Glutamatergic neuron (in vitro differentiated cells): ENCODE data around the gene RBM27. TPM values are rescaled to one million over a fixed set of nuclear protein-coding genes. Genes with fewer than 3 reads are reported as not detected.
"Not testable (repeated sequence)": the region's sequence is repeated elsewhere in the genome, so short reads cannot be mapped to it uniquely, and the experiment has no call there.

Experiments used
- DNase-seq: peaks from one replicate; pipeline ENCODE4 v3.0.0; 2022
- H3K27ac Mint-ChIP-seq: one replicate; pipeline ENCODE4 v1.8.0; 2020; ENCODE audit warnings: mild to moderate bottlenecking, mixed read lengths, inconsistent platforms; ENCODE audit not compliant: unreplicated experiment
- H3K27me3 Mint-ChIP-seq: one replicate; pipeline ENCODE4 v1.8.0; 2020; ENCODE audit warnings: mild to moderate bottlenecking, moderate library complexity, mixed read lengths, inconsistent platforms; ENCODE audit not compliant: unreplicated experiment
- H3K36me3 Mint-ChIP-seq: one replicate; pipeline ENCODE4 v1.8.0; 2020; ENCODE audit warnings: mild to moderate bottlenecking, mixed read lengths, inconsistent platforms; ENCODE audit not compliant: unreplicated experiment
- H3K4me1 Mint-ChIP-seq: one replicate; pipeline ENCODE4 v1.8.0; 2020; ENCODE audit warnings: mild to moderate bottlenecking, low read depth, mixed read lengths, inconsistent platforms; ENCODE audit not compliant: unreplicated experiment
- H3K4me3 Mint-ChIP-seq: one replicate; pipeline ENCODE4 v1.8.0; 2020; ENCODE audit warnings: mild to moderate bottlenecking, mixed read lengths, inconsistent platforms; ENCODE audit not compliant: unreplicated experiment
- H3K9me3 Mint-ChIP-seq: one replicate; pipeline ENCODE4 v1.8.0; 2020; ENCODE audit warnings: mild to moderate bottlenecking, moderate library complexity, mixed read lengths, inconsistent platforms; ENCODE audit not compliant: unreplicated experiment
- total RNA-seq: library from RNA; stranded (reverse); fragmentation: NEBNext Ultra II Directional; extraction: Animal tissue kit (Norgen Biotek cat#: 25700); gene quantifications from one replicate; pipeline ENCODE4 v1.2.1, GENCODE V29; 2021; ENCODE audit not compliant: unreplicated experiment
- TF ChIP-seq, protein P1 (sequence below): fragments of 200-600 bp; sonication (generic); IDR thresholded peaks from one replicate; pipeline ENCODE4 v1.5.0; 2021; ENCODE audit not compliant: partially characterized antibody, unreplicated experiment

The RBM27 gene
- total RNA-seq, 1 donor from 2014 or later: 20.8 TPM

DNA sequence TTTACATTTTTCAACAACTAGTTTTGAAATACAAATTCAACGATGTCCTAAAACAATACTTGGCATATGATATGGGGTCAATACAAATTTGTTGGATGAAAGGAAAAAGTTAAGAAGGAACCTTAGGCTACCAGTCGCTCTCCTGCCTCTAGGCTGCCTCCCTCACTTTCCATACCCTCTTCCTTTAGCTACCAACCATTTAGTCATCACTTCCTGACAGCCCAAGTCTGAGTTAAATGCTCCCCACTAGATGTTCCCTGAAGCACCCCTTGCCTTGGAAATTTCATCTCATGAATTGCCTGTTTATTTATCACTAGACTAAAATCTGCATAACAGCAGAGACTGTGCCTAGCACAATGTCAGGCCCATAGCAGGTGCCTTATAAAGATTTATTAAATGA, 18.2 kb upstream of the RBM27 start:
- Mint-ChIP-seq H3K27me3 (no peaks in the 10 kb centered on the region), H3K4me1 (no peaks in the 10 kb centered on the region), H3K4me3 (no peak overlapping the region), H3K9me3 (peaks cover 4% of the 10 kb centered on the region), H3K27ac (no peak overlapping the region), H3K36me3 (no peaks in the 10 kb centered on the region)
- TF ChIP-seq, protein P1, sequence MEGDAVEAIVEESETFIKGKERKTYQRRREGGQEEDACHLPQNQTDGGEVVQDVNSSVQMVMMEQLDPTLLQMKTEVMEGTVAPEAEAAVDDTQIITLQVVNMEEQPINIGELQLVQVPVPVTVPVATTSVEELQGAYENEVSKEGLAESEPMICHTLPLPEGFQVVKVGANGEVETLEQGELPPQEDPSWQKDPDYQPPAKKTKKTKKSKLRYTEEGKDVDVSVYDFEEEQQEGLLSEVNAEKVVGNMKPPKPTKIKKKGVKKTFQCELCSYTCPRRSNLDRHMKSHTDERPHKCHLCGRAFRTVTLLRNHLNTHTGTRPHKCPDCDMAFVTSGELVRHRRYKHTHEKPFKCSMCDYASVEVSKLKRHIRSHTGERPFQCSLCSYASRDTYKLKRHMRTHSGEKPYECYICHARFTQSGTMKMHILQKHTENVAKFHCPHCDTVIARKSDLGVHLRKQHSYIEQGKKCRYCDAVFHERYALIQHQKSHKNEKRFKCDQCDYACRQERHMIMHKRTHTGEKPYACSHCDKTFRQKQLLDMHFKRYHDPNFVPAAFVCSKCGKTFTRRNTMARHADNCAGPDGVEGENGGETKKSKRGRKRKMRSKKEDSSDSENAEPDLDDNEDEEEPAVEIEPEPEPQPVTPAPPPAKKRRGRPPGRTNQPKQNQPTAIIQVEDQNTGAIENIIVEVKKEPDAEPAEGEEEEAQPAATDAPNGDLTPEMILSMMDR: no peak
- no peak for DNase-seq

DNA sequence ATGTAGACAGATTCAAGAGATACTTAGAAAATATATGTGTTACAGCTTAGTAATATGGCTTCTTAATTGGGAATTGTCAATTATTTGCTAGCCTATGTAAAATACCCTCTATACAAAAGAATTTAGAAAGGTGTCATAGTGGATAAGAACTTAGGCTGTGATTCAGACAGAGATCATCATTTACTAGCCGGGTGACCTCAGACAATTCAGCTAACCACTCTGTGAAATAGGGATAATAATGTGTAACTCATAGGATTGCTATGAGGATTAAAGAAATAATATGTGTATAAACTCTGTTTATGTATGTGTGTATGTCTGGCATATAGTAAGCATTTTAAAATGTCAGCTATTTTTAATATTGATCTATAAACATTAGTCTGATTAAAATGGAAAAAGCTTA, 15.0 kb upstream of the RBM27 start:
- Mint-ChIP-seq H3K4me1 (no peaks in the 10 kb centered on the region), H3K27me3 (no peaks in the 10 kb centered on the region), H3K36me3 (no peaks in the 10 kb centered on the region), H3K9me3 (peaks cover 3% of the 10 kb centered on the region), H3K4me3 (no peak overlapping the region), H3K27ac (no peak overlapping the region)
- TF ChIP-seq, protein P1: no peak
- no peak for DNase-seq

DNA sequence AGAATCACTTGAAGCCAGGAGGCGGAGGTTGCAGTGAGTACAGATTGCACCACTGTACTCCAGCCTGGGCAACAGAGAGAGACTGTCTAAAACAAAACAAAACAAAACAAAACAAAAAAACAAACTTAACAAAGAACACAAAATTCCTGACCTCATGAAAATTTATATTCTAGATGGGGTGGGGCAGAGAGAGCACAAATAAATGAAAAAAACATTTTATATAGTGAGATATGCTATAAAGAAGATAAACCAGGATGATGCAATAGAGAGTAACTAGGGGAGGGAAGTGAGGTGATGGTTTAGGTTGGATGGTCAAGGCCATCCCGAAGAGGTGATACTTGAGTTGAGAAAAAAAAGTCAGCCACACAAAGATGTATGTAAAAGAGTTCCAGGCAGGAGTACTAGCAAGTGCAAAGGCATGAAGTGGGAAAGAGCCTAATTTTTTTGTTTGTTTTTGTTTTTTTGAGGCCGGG, 10.8 kb upstream of the RBM27 start:
- Mint-ChIP-seq H3K27me3 (peaks cover 5% of the 10 kb centered on the region), H3K36me3 (no peaks in the 10 kb centered on the region), H3K4me1 (no peaks in the 10 kb centered on the region), H3K9me3 (peaks cover 1% of the 10 kb centered on the region), H3K4me3 (no peak overlapping the region), H3K27ac (no peak overlapping the region)
- DNase-seq: no peak
- TF ChIP-seq, protein P1: no peak

DNA sequence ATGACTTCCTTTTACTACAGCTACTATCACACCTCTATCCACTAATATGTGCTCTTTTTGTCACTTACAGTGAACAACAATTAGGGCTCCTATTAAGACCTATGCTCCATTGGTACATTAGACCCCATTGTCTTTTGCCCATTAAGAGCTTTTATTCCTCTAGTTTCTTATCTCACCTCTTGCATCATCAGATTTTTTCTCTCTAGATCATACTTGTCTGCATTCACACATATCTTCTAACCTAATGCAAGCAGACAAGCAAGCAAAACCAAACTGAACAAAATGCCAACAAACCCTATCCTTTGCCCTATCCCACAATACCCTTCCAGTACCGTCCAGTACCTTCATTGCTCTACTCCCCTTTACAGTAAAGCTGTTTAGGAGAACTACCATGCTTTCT, 10.1 kb upstream of the RBM27 start:
- Mint-ChIP-seq H3K27ac (no peak overlapping the region), H3K27me3 (peaks cover 5% of the 10 kb centered on the region), H3K36me3 (no peaks in the 10 kb centered on the region), H3K9me3 (peaks cover 1% of the 10 kb centered on the region), H3K4me1 (no peaks in the 10 kb centered on the region), H3K4me3 (no peak overlapping the region)
- no peak for DNase-seq
- TF ChIP-seq, protein P1: no peak

DNA sequence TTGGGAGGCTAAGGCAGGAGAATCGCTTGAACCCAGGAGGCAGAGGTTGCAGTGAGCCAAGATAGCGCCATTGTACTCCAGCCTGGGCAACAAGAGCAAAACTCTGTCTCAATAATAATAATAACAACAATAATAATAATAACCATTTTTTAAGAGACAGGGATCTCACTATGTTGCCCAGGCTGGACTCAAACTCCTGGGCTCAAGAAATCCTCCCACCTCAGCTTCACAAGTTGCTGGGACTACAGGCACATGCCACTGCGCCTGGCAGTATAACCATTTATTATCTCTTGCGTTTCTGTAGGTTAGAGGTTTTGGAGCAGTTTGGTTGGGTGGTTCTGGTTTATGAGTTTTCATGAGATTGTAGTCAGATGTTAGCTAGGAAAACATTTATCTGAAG, 8.4 kb upstream of the RBM27 start:
- DNase-seq, H3K27ac Mint-ChIP-seq, H3K4me3 Mint-ChIP-seq, H3K36me3 Mint-ChIP-seq, H3K9me3 Mint-ChIP-seq, H3K27me3 Mint-ChIP-seq, H3K4me1 Mint-ChIP-seq: not testable (repeated sequence)

DNA sequence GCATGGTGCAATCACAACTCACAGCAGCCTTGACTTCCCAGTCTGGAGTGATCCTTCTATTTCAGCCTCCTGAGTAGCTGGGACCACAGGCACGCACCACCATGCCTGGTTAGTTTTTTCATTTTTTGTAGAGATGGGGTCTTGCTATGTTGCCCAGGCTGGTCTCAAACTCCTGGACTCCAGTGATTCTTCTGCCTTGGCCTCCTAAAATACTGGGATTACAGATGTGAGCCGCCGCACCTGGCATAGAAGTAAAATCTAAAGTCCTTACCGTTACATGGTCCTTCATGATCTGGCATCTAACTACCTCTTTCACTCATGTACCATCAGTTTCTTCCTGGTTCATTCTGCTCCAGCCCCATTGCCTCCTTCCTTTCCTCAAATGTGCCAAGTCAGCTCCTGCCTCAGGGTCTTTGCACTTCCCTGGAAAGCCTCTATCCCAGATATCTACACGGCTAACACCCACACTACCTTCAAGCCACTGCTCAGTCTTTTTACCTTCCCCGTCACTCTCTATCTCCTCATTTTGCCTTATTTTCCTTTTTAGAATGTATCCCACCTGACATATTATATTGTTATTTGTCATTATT, 6.9 kb upstream of the RBM27 start:
- Mint-ChIP-seq H3K4me3 (no peak overlapping the region), H3K36me3 (no peaks in the 10 kb centered on the region), H3K27ac (no peak overlapping the region), H3K27me3 (peaks cover 5% of the 10 kb centered on the region), H3K4me1 (no peaks in the 10 kb centered on the region), H3K9me3 (no peaks in the 10 kb centered on the region)
- DNase-seq: no peak
- TF ChIP-seq, protein P1: no peak
